H1 (cell line): ENCODE results near the gene AQP2. TPM values are rescaled to one million over a fixed set of nuclear protein-coding genes. Genes with fewer than 3 reads are reported as not detected.

Source experiments
- CTCF ChIA-PET: fragments of 300-600 bp; sonication (Branson Sonifier 250); formaldehyde crosslinking; loops from one replicate; lab custom pipeline; 2021; ENCODE audit not compliant: partially characterized antibody; lab: Charles Lee
- POLR2A ChIA-PET: fragments of 300-600 bp; sonication (Branson Sonifier 250); formaldehyde crosslinking; loops from one replicate; lab custom pipeline; 2021; ENCODE audit warnings: inconsistent platforms; ENCODE audit not compliant: partially characterized antibody; lab: Charles Lee
- DNase-seq, 2 experiments: peaks; one replicate each; pipeline versions ENCODE4 v3.0.0 to v3.0.0-alpha.2; 2010 to 2022; ENCODE audit warnings: low spot score in 2 of 2, low read depth in 1 of 2, mixed read lengths in 1 of 2
- FAIRE-seq: peaks from 2 replicates; lab custom pipeline; 2011; peaks lifted over from hg19 to GRCh38; lab: Jason Lieb, UNC
- H2AFZ ChIP-seq: 2 replicates; pipeline ENCODE4 v1.8.1; 2012; ENCODE audit warnings: low read length, inconsistent platforms
- H2AK5ac ChIP-seq: 2 replicates; pipeline ENCODE4 v1.6.1; 2013; ENCODE audit warnings: low read depth, low read length
- H2BK120ac ChIP-seq: replicated peaks from 2 replicates; pipeline ENCODE3; 2013; ENCODE audit warnings: low read depth, low read length, inconsistent platforms
- H2BK12ac ChIP-seq: 2 replicates; pipeline ENCODE4 v1.6.1; 2013; ENCODE audit warnings: low read depth, low read length
- H2BK15ac ChIP-seq: 2 replicates; pipeline ENCODE4 v1.6.1; 2013; ENCODE audit warnings: low read length
- H2BK20ac ChIP-seq: 2 replicates; pipeline ENCODE4 v1.6.1; 2013; ENCODE audit warnings: low read length
- H2BK5ac ChIP-seq: 2 replicates; pipeline ENCODE4 v1.6.1; 2013; ENCODE audit warnings: low read depth, low read length
- H3K14ac ChIP-seq: 2 replicates; pipeline ENCODE4 v1.6.1; 2013; ENCODE audit warnings: inconsistent platforms; ENCODE audit not compliant: insufficient read length
- H3K18ac ChIP-seq: 2 replicates; pipeline ENCODE4 v1.6.1; 2013; ENCODE audit warnings: low read length; ENCODE audit errors: extremely low read depth
- H3K23ac ChIP-seq: 2 replicates; pipeline ENCODE4 v1.6.1; 2013; ENCODE audit warnings: inconsistent platforms; ENCODE audit not compliant: insufficient read length
- H3K23me2 ChIP-seq: 2 replicates; pipeline ENCODE4 v1.6.1; 2013; ENCODE audit warnings: low read depth, low read length
- H3K27ac ChIP-seq: 2 replicates; pipeline ENCODE4 v1.6.1; 2011; ENCODE audit warnings: low read depth, low read length, inconsistent platforms
- H3K27me3 ChIP-seq, 4 experiments: replicated peaks in 1 of 4; 1 replicate in 1 of 4; 2 replicates in 3 of 4; pipeline versions ENCODE4 v1.6.1 to v1.8.1; 2011 to 2013; ENCODE audit warnings: low read length in 3 of 4, mild to moderate bottlenecking in 3 of 4, inconsistent platforms in 2 of 4, mixed read lengths in 2 of 4, moderate library complexity in 1 of 4; ENCODE audit not compliant: control insufficient read depth in 3 of 4, insufficient read depth in 3 of 4; ENCODE audit errors: extremely low read depth in 1 of 4
- H3K36me3 ChIP-seq, 4 experiments: 2 replicates each; pipeline versions ENCODE4 v1.6.1 to v1.8.1; 2011 to 2013; ENCODE audit warnings: mild to moderate bottlenecking in 4 of 4, low read length in 3 of 4, moderate library complexity in 2 of 4, control low read depth in 1 of 4, inconsistent platforms in 1 of 4; ENCODE audit not compliant: insufficient read depth in 4 of 4, control insufficient read depth in 2 of 4
- H3K4ac ChIP-seq: replicated peaks from 2 replicates; pipeline ENCODE3; 2013; ENCODE audit warnings: low read length, low read depth, mixed read lengths, inconsistent platforms; ENCODE audit not compliant: insufficient read length
- H3K4me1 ChIP-seq, 4 experiments: replicated peaks in 1 of 4; 1 replicate in 1 of 4; 2 replicates in 3 of 4; pipeline versions ENCODE4 v1.6.1 to v1.8.1; 2011 to 2013; ENCODE audit warnings: low read length in 3 of 4, inconsistent platforms in 2 of 4, mixed read lengths in 1 of 4; ENCODE audit not compliant: insufficient read depth in 4 of 4, control insufficient read depth in 3 of 4
- H3K4me2 ChIP-seq, 2 experiments: 2 replicates each; pipeline versions ENCODE4 v1.6.1 to v1.8.1; 2011 to 2013; ENCODE audit warnings: low read depth in 2 of 2, low read length in 2 of 2, control low read depth in 1 of 2, inconsistent platforms in 1 of 2, mild to moderate bottlenecking in 1 of 2; ENCODE audit not compliant: insufficient read depth in 1 of 2
- H3K4me3 ChIP-seq, 4 experiments: fragments of 200-600, 300-600 bp in 1 of 4; sonication (generic), shearing (Covaris generic), sonication (Bioruptor Twin) in 1 of 4; 2 replicates each; pipeline versions ENCODE4 v1.5.1 to v1.8.1; 2011 to 2016; ENCODE audit warnings: low read length in 4 of 4, low read depth in 3 of 4, control low read depth in 2 of 4, inconsistent platforms in 2 of 4, mild to moderate bottlenecking in 2 of 4, mixed read lengths in 1 of 4, moderate library complexity in 1 of 4; ENCODE audit not compliant: insufficient read depth in 2 of 4; ENCODE audit errors: extremely low read depth in 1 of 4
- H3K56ac ChIP-seq: replicated peaks from 2 replicates; pipeline ENCODE3; 2013; ENCODE audit warnings: low read depth, mild to moderate bottlenecking, mixed read lengths, low read length, inconsistent platforms; ENCODE audit not compliant: insufficient read length
- H3K79me1 ChIP-seq: 2 replicates; pipeline ENCODE4 v1.6.1; 2013; ENCODE audit warnings: low read depth, low read length, control low read depth
- H3K79me2 ChIP-seq, 2 experiments: 2 replicates each; pipeline versions ENCODE4 v1.6.1 to v1.8.1; 2012 to 2013; ENCODE audit warnings: low read length in 2 of 2, mild to moderate bottlenecking in 2 of 2, inconsistent platforms in 1 of 2; ENCODE audit not compliant: insufficient read depth in 2 of 2, control insufficient read depth in 1 of 2
- H3K9ac ChIP-seq, 4 experiments: replicated peaks in 1 of 4; 1 replicate in 1 of 4; 2 replicates in 3 of 4; pipeline versions ENCODE4 v1.6.1 to v1.8.1; 2011 to 2013; ENCODE audit warnings: low read depth in 3 of 4, low read length in 3 of 4, control low read depth in 2 of 4, mild to moderate bottlenecking in 2 of 4, moderate library complexity in 2 of 4, inconsistent platforms in 1 of 4; ENCODE audit errors: extremely low read depth in 1 of 4
- H3K9me3 ChIP-seq, 2 experiments: 2 replicates each; pipeline versions ENCODE4 v1.6.1 to v1.8.1; 2012 to 2013; ENCODE audit warnings: mild to moderate bottlenecking in 2 of 2, moderate library complexity in 2 of 2, control low read depth in 1 of 2, inconsistent platforms in 1 of 2, low read depth in 1 of 2, low read length in 1 of 2, mixed read lengths in 1 of 2; ENCODE audit not compliant: insufficient read depth in 2 of 2
- H4K20me1 ChIP-seq, 2 experiments: replicated peaks in 1 of 2; 2 replicates each; pipeline versions ENCODE3 to v1.8.1; 2011 to 2013; ENCODE audit warnings: inconsistent platforms in 2 of 2, low read length in 2 of 2, mild to moderate bottlenecking in 1 of 2; ENCODE audit not compliant: insufficient read depth in 2 of 2, control insufficient read depth in 1 of 2
- H4K5ac ChIP-seq: 2 replicates; pipeline ENCODE4 v1.6.1; 2013; ENCODE audit warnings: low read length, low read depth, mixed read lengths, inconsistent platforms; ENCODE audit not compliant: insufficient read length
- H4K8ac ChIP-seq: 2 replicates; pipeline ENCODE4 v1.8.0; 2013; ENCODE audit warnings: mild to moderate bottlenecking, moderate library complexity, low read length, inconsistent platforms; ENCODE audit not compliant: insufficient read depth; ENCODE audit errors: extremely low read depth
- H4K91ac ChIP-seq: replicated peaks from 2 replicates; pipeline ENCODE3; 2013; ENCODE audit warnings: low read length, mixed read lengths, inconsistent platforms; ENCODE audit not compliant: insufficient read length
- MAFK ChIP-seq: IDR thresholded peaks from 2 replicates; pipeline ENCODE4 v1.6.1; 2012; ENCODE audit warnings: low read depth, mild to moderate bottlenecking, improper control_type of control experiment, low read length
- WGBS, 2 experiments: shearing (Covaris generic) in 1 of 2; methylation state at CpG; one replicate each; pipeline versions ENCODE4 v1.1.6 to v1.1.7; 2013 to 2015; ENCODE audit warnings: low lambda C conversion rate in 2 of 2, mixed read lengths in 2 of 2, inconsistent platforms in 1 of 2, low coverage in 1 of 2, missing lambda C conversion rate in 1 of 2; ENCODE audit not compliant: insufficient replicate concordance in 2 of 2, insufficient coverage in 1 of 2, insufficient read length in 1 of 2; ENCODE audit errors: extremely low coverage in 1 of 2, missing lambda C conversion rate in 1 of 2; 5-methylcytosine and 5-hydroxymethylcytosine counted together
- polyA plus RNA-seq, 7 experiments: library from polyadenylated mRNA; depleted of rRNA in 3 of 7; stranded (reverse) in 5 of 7; unstranded in 2 of 7; fragments of >200 nt in 5 of 7; fragments of 200-250 nt in 2 of 7; gene quantifications; 1 replicate in 5 of 7; 2 replicates in 1 of 7; 4 replicates in 1 of 7; pipeline versions ENCODE4 v1.2.1 to v1.2.3, GENCODE V29; 2011 to 2013; ENCODE audit warnings: missing spikeins in 2 of 7, mixed read lengths in 2 of 7
- total RNA-seq: library from RNA; stranded (reverse); fragmentation: NEBNext Ultra II Directional; extraction: Animal tissue kit (Norgen Biotek cat#: 25700); gene quantifications from 2 replicates; pipeline ENCODE4 v1.2.1, GENCODE V29; 2021

Gene AQP2
- total and polyA plus RNA-seq, 2 of the 8 experiments (the other 6 are each of a cell fraction or from before 2014, with no cell fraction given), result not detected

DNA sequence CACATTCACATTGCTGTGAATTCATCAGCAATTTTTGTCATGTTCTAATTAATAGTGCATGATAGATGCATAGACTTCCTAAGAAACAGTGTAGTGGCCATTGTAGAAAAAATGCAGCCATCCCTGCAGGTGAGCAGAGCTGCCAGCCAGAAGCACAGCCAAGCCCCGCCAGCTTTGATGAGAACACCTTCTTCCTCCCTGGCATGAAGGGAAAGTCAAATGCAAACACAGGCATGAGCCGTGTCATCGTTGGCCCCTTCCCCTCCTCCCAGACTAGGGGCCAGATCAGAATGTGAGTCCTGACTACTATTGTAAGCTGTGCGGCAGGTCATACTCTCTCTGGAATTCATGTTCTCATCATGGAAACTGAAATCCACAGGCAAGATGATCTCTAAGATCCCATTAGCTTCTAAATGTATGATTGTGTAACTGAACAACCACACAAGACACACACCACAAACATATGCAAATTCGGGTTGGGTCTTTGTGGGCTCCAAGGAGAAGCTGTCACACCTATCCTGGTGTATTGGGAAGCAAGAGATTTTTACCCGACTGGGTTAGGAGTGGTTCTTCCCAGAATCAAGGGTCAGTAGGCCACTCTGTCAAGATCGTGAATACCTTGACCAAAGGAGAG is 2.8 kb upstream of the AQP2 start:
- Histone ChIP-seq H3K56ac (no peak overlapping the region), H4K5ac (no peak overlapping the region), H2BK20ac (peak overlapping the region; percentile 23; the same call in 1 of the 2 replicates), H4K8ac (no peak overlapping the region), H3K9ac (no peak overlapping the region), H3K23me2 (no peaks in the 10 kb centered on the region; the same call in 1 of the 2 replicates), H2BK15ac (no peak overlapping the region), H4K91ac (no peak overlapping the region), H3K79me2 (no peaks in the 10 kb centered on the region), H3K9me3 (no peaks in the 10 kb centered on the region), H3K4me2 (no peak overlapping the region), H2BK5ac (no peak overlapping the region), H3K4ac (no peak overlapping the region), H3K27ac (no peak overlapping the region), H4K20me1 (peaks cover 0 to 1% of the 10 kb centered on the region in 2 experiments), H2BK120ac (no peak overlapping the region), H2BK12ac (no peak overlapping the region), H3K27me3 (peaks cover 0 to 3% (median 0%) of the 10 kb centered on the region in 4 experiments; a peak in 1 of 7 replicates), H3K4me3 (no peak overlapping the region), H3K14ac (no peak overlapping the region), H3K36me3 (no peaks in the 10 kb centered on the region), H3K18ac (peak overlapping the region; percentile 38; the same call in 1 of the 2 replicates), H3K23ac (no peak overlapping the region), H2AK5ac (no peak overlapping the region), H2AFZ (no peak overlapping the region), H3K79me1 (no peaks in the 10 kb centered on the region), H3K4me1 (peaks cover 1 to 13% (median 4%) of the 10 kb centered on the region in 4 experiments; a peak in 5 of 7 replicates)
- DNase-seq, result no peak
- 88% methylated on average over 7 of the region's 7 CpGs; no CpG with 5 or more reads in 1 of the 2 experiments for WGBS, 2 experiments
- ChIA-PET CTCF (interaction anchor here (0.6 to 7.6 kb wide), 8 partner anchors 12 to 125 kb away, joined by 3 to 104 read pairs (median 6); partner anchors contain the start of gene AQP6), POLR2A (no interaction called here)
- FAIRE-seq, result peak; percentile 36
- no peak for TF ChIP-seq MAFK
